Measurements from ENCODE around the gene FOXO1.

DNA sequence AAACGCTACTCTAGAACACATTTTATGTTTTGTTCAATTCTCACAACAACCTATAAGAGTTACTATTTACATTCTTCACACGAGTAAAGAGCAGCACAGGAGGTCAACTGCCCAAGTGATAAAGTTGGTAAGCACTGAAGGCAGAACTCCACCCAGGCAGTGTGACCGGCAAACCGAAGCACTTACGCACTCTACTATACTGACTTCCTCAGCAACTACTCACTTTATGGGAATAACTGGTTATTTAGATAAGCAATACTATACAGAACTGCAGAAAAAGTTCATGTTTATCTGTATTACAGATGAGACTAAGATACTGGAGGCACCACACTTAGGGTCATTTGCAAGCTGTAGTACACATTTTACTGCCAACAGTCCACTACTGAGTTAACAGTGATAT, 28.8 kb downstream of the FOXO1 start:
- TF ChIP-seq TCF3 (CRISPR knock-in tag; IDR thresholded peaks at IDR 0.05) (no peak), EP300 (IDR thresholded peaks at IDR 0.05; ENCODE audit: low read length) (no peak), YY1 (IDR thresholded peaks at IDR 0.05; ENCODE audit: borderline replicate concordance in 1 of 3, control insufficient read depth in 1 of 3, extremely low read depth in 1 of 3, insufficient read depth in 3 of 3, insufficient read length in 1 of 3, insufficient replicate concordance in 2 of 3, low read depth in 1 of 3, low read length in 2 of 3) (no peak), ZNF197 (CRISPR knock-in tag; IDR thresholded peaks at IDR 0.05; ENCODE audit: low read depth) (no peak), CTCF (IDR thresholded peaks at IDR 0.05 in 2 of 3, conservative IDR thresholded peaks at IDR 0.05 in 1 of 3; ENCODE audit: insufficient read depth in 2 of 3, low read depth in 1 of 3, low read length in 3 of 3) (no peak), ATF2 (CRISPR knock-in tag; IDR thresholded peaks at IDR 0.05) (no peak), PHF8 (IDR thresholded peaks at IDR 0.05; ENCODE audit: borderline replicate concordance, low read length) (no peak), KAT8 (IDR thresholded peaks at IDR 0.05; ENCODE audit: low read depth) (no peak), POLR2A (conservative IDR thresholded peaks at IDR 0.05) (no peak), E2F4 (CRISPR knock-in tag; IDR thresholded peaks at IDR 0.05; ENCODE audit: low read depth) (no peak), TEAD4 (IDR thresholded peaks at IDR 0.05; ENCODE audit: low read length) (no peak), TEAD4 (CRISPR knock-in tag; IDR thresholded peaks at IDR 0.05; ENCODE audit: borderline replicate concordance) (no peak), BHLHE40 (IDR thresholded peaks at IDR 0.05; ENCODE audit: low read length) (no peak), ZNF282 (CRISPR knock-in tag; IDR thresholded peaks at IDR 0.05) (no peak), THRB (CRISPR knock-in tag; conservative IDR thresholded peaks at IDR 0.05) (no peak)
